Measurements from ENCODE around the gene TTLL13. TPM values are rescaled to one million over a fixed set of nuclear protein-coding genes. Genes with fewer than 3 reads are reported as not detected.
"Not testable (repeated sequence)": the region's sequence is repeated elsewhere in the genome, so short reads cannot be mapped to it uniquely, and the experiment has no call there.

Gene TTLL13
- total RNA-seq, 1 donor from 2014 or later: not detected

- Mint-ChIP-seq H3K4me1 (ENCODE audit: low read depth, unreplicated experiment) (no peaks in the 10 kb centered on the region), H3K4me3 (ENCODE audit: unreplicated experiment) (no peak overlapping the region), H3K27me3 (ENCODE audit: low read depth, unreplicated experiment) (no peaks in the 10 kb centered on the region), H3K36me3 (ENCODE audit: low read depth, unreplicated experiment) (no peaks in the 10 kb centered on the region), H3K27ac (ENCODE audit: unreplicated experiment) (no peak overlapping the region), H3K9me3 (ENCODE audit: unreplicated experiment) (no peaks in the 10 kb centered on the region)
- FAIRE-seq (no peak), DNase-seq (ENCODE audit: low read depth) (no peak)
- TF ChIP-seq EZH2 (IDR thresholded peaks at IDR 0.05; ENCODE audit: insufficient read depth, low read length): no peak
- no peak for TF ChIP-seq CTCF (IDR thresholded peaks at IDR 0.05; ENCODE audit: insufficient read depth, low read depth, low read length)
- Histone ChIP-seq H3K27me3 (ENCODE audit: insufficient read depth, low read length) (no peaks in the 10 kb centered on the region), H3K4me2 (ENCODE audit: low read length) (peak overlapping the region; percentile 98), H3K9me3 (ENCODE audit: insufficient read depth, low read depth, low read length) (no peaks in the 10 kb centered on the region), H4K20me1 (ENCODE audit: insufficient read depth, low read length) (no peaks in the 10 kb centered on the region), H3K9ac (ENCODE audit: low read length) (no peak overlapping the region), H3K36me3 (ENCODE audit: insufficient read depth, low read length) (no peaks in the 10 kb centered on the region), H3K27ac (ENCODE audit: low read depth, low read length) (no peak overlapping the region), H3K4me1 (ENCODE audit: insufficient read depth, low read length) (no peaks in the 10 kb centered on the region), H3K4me3 (ENCODE audit: insufficient read depth, low read depth, low read length) (peak overlapping the region; percentile 79), H2AFZ (ENCODE audit: low read depth, low read length) (peak overlapping the region; percentile 91), H3K79me2 (ENCODE audit: insufficient read depth, low read length) (no peaks in the 10 kb centered on the region)
Measured at GRCh38 chr15:90248789-90249202, 560 bp upstream of the TTLL13 start.

GRCh38 chr15:90257776-90258175 lies 8.4 kb downstream of the TTLL13 start:
- Histone ChIP-seq H3K27ac (ENCODE audit: low read depth, low read length) (no peak overlapping the region), H3K36me3 (ENCODE audit: insufficient read depth, low read length) (no peaks in the 10 kb centered on the region), H3K79me2 (ENCODE audit: insufficient read depth, low read length) (no peaks in the 10 kb centered on the region), H3K27me3 (ENCODE audit: insufficient read depth, low read length) (no peaks in the 10 kb centered on the region), H3K9me3 (ENCODE audit: insufficient read depth, low read depth, low read length) (no peaks in the 10 kb centered on the region), H3K4me3 (ENCODE audit: insufficient read depth, low read depth, low read length) (no peak overlapping the region), H2AFZ (ENCODE audit: low read depth, low read length) (no peak overlapping the region), H3K9ac (ENCODE audit: low read length) (no peak overlapping the region), H3K4me2 (ENCODE audit: low read length) (no peak overlapping the region), H4K20me1 (ENCODE audit: insufficient read depth, low read length) (no peaks in the 10 kb centered on the region), H3K4me1 (ENCODE audit: insufficient read depth, low read length) (peaks cover 8% of the 10 kb centered on the region)
- Mint-ChIP-seq H3K27me3 (ENCODE audit: low read depth, unreplicated experiment) (peaks cover 20% of the 10 kb centered on the region), H3K36me3 (ENCODE audit: low read depth, unreplicated experiment) (peaks cover 2% of the 10 kb centered on the region), H3K27ac (ENCODE audit: unreplicated experiment) (no peak overlapping the region), H3K4me1 (ENCODE audit: low read depth, unreplicated experiment) (peaks cover 3% of the 10 kb centered on the region), H3K4me3 (ENCODE audit: unreplicated experiment) (no peak overlapping the region), H3K9me3 (ENCODE audit: unreplicated experiment) (no peaks in the 10 kb centered on the region)
- no peak for TF ChIP-seq CTCF (IDR thresholded peaks at IDR 0.05; ENCODE audit: insufficient read depth, low read depth, low read length)
- no peak for TF ChIP-seq EZH2 (IDR thresholded peaks at IDR 0.05; ENCODE audit: insufficient read depth, low read length)
- DNase-seq (ENCODE audit: low read depth) (no peak), FAIRE-seq (no peak)

- H3K27me3 ChIP-seq (ENCODE audit: insufficient read depth, low read length): no peaks in the 10 kb centered on the region
- no peak overlapping the region for H3K4me3 Mint-ChIP-seq (ENCODE audit: unreplicated experiment)
- no peak overlapping the region for H3K9ac ChIP-seq (ENCODE audit: low read length)
- no peak overlapping the region for H3K4me2 ChIP-seq (ENCODE audit: low read length)
- H3K79me2 ChIP-seq (ENCODE audit: insufficient read depth, low read length): peaks cover under 1% of the 10 kb centered on the region
- no peak overlapping the region for H2AFZ ChIP-seq (ENCODE audit: low read depth, low read length)
- TF ChIP-seq CTCF (IDR thresholded peaks at IDR 0.05; ENCODE audit: insufficient read depth, low read depth, low read length) (no peak), EZH2 (IDR thresholded peaks at IDR 0.05; ENCODE audit: insufficient read depth, low read length) (no peak)
- no peaks in the 10 kb centered on the region for H3K9me3 Mint-ChIP-seq (ENCODE audit: unreplicated experiment)
- H4K20me1 ChIP-seq (ENCODE audit: insufficient read depth, low read length): no peaks in the 10 kb centered on the region
- no peak for FAIRE-seq
- H3K4me3 ChIP-seq (ENCODE audit: insufficient read depth, low read depth, low read length): no peak overlapping the region
- H3K9me3 ChIP-seq (ENCODE audit: insufficient read depth, low read depth, low read length): no peaks in the 10 kb centered on the region
- peaks cover 5% of the 10 kb centered on the region for H3K4me1 Mint-ChIP-seq (ENCODE audit: low read depth, unreplicated experiment)
- no peak overlapping the region for H3K27ac ChIP-seq (ENCODE audit: low read depth, low read length)
- H3K27me3 Mint-ChIP-seq (ENCODE audit: low read depth, unreplicated experiment): peaks cover 20% of the 10 kb centered on the region
- peaks cover 9% of the 10 kb centered on the region for H3K4me1 ChIP-seq (ENCODE audit: insufficient read depth, low read length)
- no peak for DNase-seq (ENCODE audit: low read depth)
- H3K36me3 ChIP-seq (ENCODE audit: insufficient read depth, low read length): no peaks in the 10 kb centered on the region
- H3K36me3 Mint-ChIP-seq (ENCODE audit: low read depth, unreplicated experiment): peaks cover 2% of the 10 kb centered on the region
- no peak overlapping the region for H3K27ac Mint-ChIP-seq (ENCODE audit: unreplicated experiment)
Measured at GRCh38 chr15:90259524-90259923, 10.2 kb downstream of the TTLL13 start.

- H3K27me3 Mint-ChIP-seq (ENCODE audit: low read depth, unreplicated experiment): peaks cover 17% of the 10 kb centered on the region
- H3K36me3 ChIP-seq (ENCODE audit: insufficient read depth, low read length); H3K27ac ChIP-seq (ENCODE audit: low read depth, low read length); H3K36me3 Mint-ChIP-seq (ENCODE audit: low read depth, unreplicated experiment); H3K9me3 ChIP-seq (ENCODE audit: insufficient read depth, low read depth, low read length); H3K27me3 ChIP-seq (ENCODE audit: insufficient read depth, low read length); H3K4me3 Mint-ChIP-seq (ENCODE audit: unreplicated experiment); H3K79me2 ChIP-seq (ENCODE audit: insufficient read depth, low read length); FAIRE-seq; H2AFZ ChIP-seq (ENCODE audit: low read depth, low read length); H3K4me1 Mint-ChIP-seq (ENCODE audit: low read depth, unreplicated experiment); H3K4me2 ChIP-seq (ENCODE audit: low read length); H4K20me1 ChIP-seq (ENCODE audit: insufficient read depth, low read length); H3K4me3 ChIP-seq (ENCODE audit: insufficient read depth, low read depth, low read length); DNase-seq (ENCODE audit: low read depth); H3K9me3 Mint-ChIP-seq (ENCODE audit: unreplicated experiment); H3K9ac ChIP-seq (ENCODE audit: low read length); H3K27ac Mint-ChIP-seq (ENCODE audit: unreplicated experiment): not testable (repeated sequence)
- H3K4me1 ChIP-seq (ENCODE audit: insufficient read depth, low read length): peaks cover 15% of the 10 kb centered on the region
Measured at GRCh38 chr15:90260731-90261130, 11.4 kb downstream of the TTLL13 start.

All from astrocyte (in vitro differentiated cells and primary cell).